IMR-90 (cell line): ENCODE results near the gene MPZL1. TPM values are rescaled to one million over a fixed set of nuclear protein-coding genes. Genes with fewer than 3 reads are reported as not detected.
"Not testable (repeated sequence)": the region's sequence is repeated elsewhere in the genome, so short reads cannot be mapped to it uniquely, and the experiment has no call there.

ENCODE experiments used
- ATAC-seq: fragments of 200-7000 bp; cut with Tn5 transposase; 2 replicates; pipeline ENCODE4 v1.9.1; 2020; ENCODE audit warnings: low read depth, mild to moderate bottlenecking, moderate library complexity
- BruUV-seq: library from RNA; stranded (reverse); fragments of 400-500 nt; replicated peaks from 2 replicates; lab custom pipeline; 2021; lab: Mats Ljungman, UMichigan
- CTCF ChIA-PET: fragments of 300-600 bp; formaldehyde crosslinking; extraction: SDS; loops from one replicate; lab custom pipeline; 2021; ENCODE audit warnings: antibody characterized with exemption; lab: Yijun Ruan, JAX
- POLR2A ChIA-PET: fragments of 300-600 bp; sonication (Branson Sonifier 250); formaldehyde crosslinking; loops from one replicate; lab custom pipeline; 2022; ENCODE audit warnings: antibody characterized with exemption; ENCODE audit not compliant: unreplicated experiment; lab: Charles Lee
- DNase-seq: peaks from one replicate; pipeline ENCODE4 v3.0.0; 2013
- H2AFZ ChIP-seq: replicated peaks from 2 replicates; pipeline ENCODE3; 2013; ENCODE audit warnings: low read length, mild to moderate bottlenecking; ENCODE audit not compliant: poor library complexity
- H2AK5ac ChIP-seq: 2 replicates; pipeline ENCODE4 v1.6.1; 2013; ENCODE audit warnings: low read depth, low read length, inconsistent platforms
- H2AK9ac ChIP-seq: replicated peaks from 2 replicates; pipeline ENCODE3; 2013; ENCODE audit warnings: mild to moderate bottlenecking, low read depth, low read length, moderate library complexity; ENCODE audit not compliant: poor library complexity
- H2BK120ac ChIP-seq: 2 replicates; pipeline ENCODE4 v1.6.1; 2013; ENCODE audit warnings: low read depth, low read length, inconsistent platforms
- H2BK15ac ChIP-seq: 3 replicates; pipeline ENCODE4 v1.6.1; 2013; ENCODE audit warnings: low read depth, low read length, inconsistent platforms
- H2BK20ac ChIP-seq: 2 replicates; pipeline ENCODE4 v1.6.1; 2013; ENCODE audit warnings: low read depth, mild to moderate bottlenecking, inconsistent platforms, low read length, moderate library complexity
- H2BK5ac ChIP-seq: 2 replicates; pipeline ENCODE4 v1.6.1; 2013; ENCODE audit warnings: mild to moderate bottlenecking, low read depth, low read length, inconsistent platforms; ENCODE audit not compliant: poor library complexity, severe bottlenecking
- H3K14ac ChIP-seq: replicated peaks from 2 replicates; pipeline ENCODE4 v1.6.1; 2013; ENCODE audit warnings: low read depth, low read length, inconsistent platforms
- H3K18ac ChIP-seq: 2 replicates; pipeline ENCODE4 v1.6.1; 2013; ENCODE audit warnings: low read depth, low read length, control low read depth
- H3K23ac ChIP-seq: 2 replicates; pipeline ENCODE4 v1.6.1; 2013; ENCODE audit warnings: low read depth, low read length, inconsistent platforms
- H3K27ac ChIP-seq: 2 replicates; pipeline ENCODE4 v1.5.1; 2013; ENCODE audit warnings: mild to moderate bottlenecking, control low read depth, low read length; ENCODE audit not compliant: insufficient read depth
- H3K27me3 ChIP-seq: 2 replicates; pipeline ENCODE4 v1.6.1; 2013; ENCODE audit warnings: low read length; ENCODE audit not compliant: control insufficient read depth, insufficient read depth
- H3K36me3 ChIP-seq: 2 replicates; pipeline ENCODE4 v1.6.1; 2013; ENCODE audit warnings: low read length, mixed read lengths; ENCODE audit not compliant: control insufficient read depth, insufficient read depth
- H3K4ac ChIP-seq: 2 replicates; pipeline ENCODE4 v1.6.1; 2013; ENCODE audit warnings: low read depth, low read length, inconsistent platforms
- H3K4me1 ChIP-seq: 2 replicates; pipeline ENCODE4 v1.6.1; 2013; ENCODE audit warnings: low read length, mixed read lengths; ENCODE audit not compliant: control insufficient read depth, insufficient read depth
- H3K4me2 ChIP-seq: 2 replicates; pipeline ENCODE4 v1.6.1; 2013; ENCODE audit warnings: low read depth, mild to moderate bottlenecking, control low read depth, low read length, moderate library complexity
- H3K4me3 ChIP-seq: 2 replicates; pipeline ENCODE4 v1.5.1; 2013; ENCODE audit warnings: low read depth, mild to moderate bottlenecking, control low read depth, low read length, moderate library complexity; ENCODE audit not compliant: insufficient read depth
- H3K56ac ChIP-seq: 2 replicates; pipeline ENCODE4 v1.6.1; 2013; ENCODE audit warnings: low read length, inconsistent platforms; ENCODE audit not compliant: insufficient read depth; ENCODE audit errors: extremely low read depth
- H3K79me1 ChIP-seq, 2 experiments: 2 replicates each; pipeline ENCODE4 v1.6.1; 2013; ENCODE audit warnings: low read length in 2 of 2, inconsistent platforms in 1 of 2, low read depth in 1 of 2
- H3K9ac ChIP-seq: 2 replicates; pipeline ENCODE4 v1.6.1; 2013; ENCODE audit warnings: low read depth, low read length, control low read depth
- H3K9me1 ChIP-seq: 2 replicates; pipeline ENCODE4 v1.6.1; 2013; ENCODE audit warnings: low read length, inconsistent platforms; ENCODE audit not compliant: insufficient read depth
- H3K9me3 ChIP-seq: 2 replicates; pipeline ENCODE4 v1.6.1; 2013; ENCODE audit warnings: low read length; ENCODE audit not compliant: control insufficient read depth, insufficient read depth
- H4K20me1 ChIP-seq: 2 replicates; pipeline ENCODE4 v1.6.1; 2013; ENCODE audit warnings: low read length, inconsistent platforms; ENCODE audit not compliant: insufficient read depth
- H4K5ac ChIP-seq: 2 replicates; pipeline ENCODE4 v1.6.1; 2013; ENCODE audit warnings: mild to moderate bottlenecking, low read depth, low read length, control low read depth
- H4K8ac ChIP-seq, 2 experiments: 2 replicates each; pipeline ENCODE4 v1.6.1; 2013; ENCODE audit warnings: low read depth in 2 of 2, low read length in 2 of 2, control low read depth in 1 of 2, inconsistent platforms in 1 of 2
- H4K91ac ChIP-seq: 2 replicates; pipeline ENCODE4 v1.6.1; 2013; ENCODE audit warnings: low read depth, low read length, inconsistent platforms; ENCODE audit not compliant: insufficient read depth
- FOS ChIP-seq: fragments of 150-350 bp; IDR thresholded peaks from 2 replicates; pipeline ENCODE4 v1.6.1; 2016; ENCODE audit warnings: low read depth, low read length
- MAFK ChIP-seq: IDR thresholded peaks from 2 replicates; pipeline ENCODE4 v1.6.1; 2012; ENCODE audit warnings: low read depth, low read length, improper control_type of control experiment
- WGBS, 2 experiments: methylation state at CpG; one replicate each; pipeline versions ENCODE4 v1.1.5 to v1.1.7; 2013; ENCODE audit warnings: missing lambda C conversion rate in 2 of 2; ENCODE audit not compliant: insufficient read length in 1 of 2; ENCODE audit errors: extremely low coverage in 2 of 2; 5-methylcytosine and 5-hydroxymethylcytosine counted together
- dilution Hi-C: fragments of 300-500 bp; cut with HindIII; formaldehyde crosslinking; loops from one replicate; pipeline ENCODE4 v1.14.3; 2018; ENCODE audit warnings: low sequenced_read_pairs; ENCODE audit not compliant: unreplicated experiment
- in situ Hi-C: fragments of 300-500 bp; cut with MboI; formaldehyde crosslinking; loops from 3 replicates; pipeline ENCODE4 v1.14.3; 2019; ENCODE audit warnings: low sequenced_read_pairs, inconsistent platforms, mixed read lengths
- intact Hi-C: fragments of 100-400 bp; cut with micrococcal nuclease; formaldehyde crosslinking; loops from 2 replicates; pipeline ENCODE4 v1.10.0; 2022
- polyA plus RNA-seq, 3 experiments: library from polyadenylated mRNA; depleted of rRNA; stranded (reverse); fragments of >200 nt; gene quantifications; 2 replicates each; pipeline ENCODE4 v1.2.3, GENCODE V29; 2012; ENCODE audit warnings: low replicate concordance in 1 of 3
- total RNA-seq: library from RNA; depleted of rRNA; stranded (reverse); fragments of >200 nt; gene quantifications from 2 replicates; pipeline ENCODE4 v1.2.3, GENCODE V29; 2012

Gene MPZL1
- total and polyA plus RNA-seq, 2 of the 4 experiments (the other 2 are of a cell fraction): 55.3 to 87.3 TPM

DNA sequence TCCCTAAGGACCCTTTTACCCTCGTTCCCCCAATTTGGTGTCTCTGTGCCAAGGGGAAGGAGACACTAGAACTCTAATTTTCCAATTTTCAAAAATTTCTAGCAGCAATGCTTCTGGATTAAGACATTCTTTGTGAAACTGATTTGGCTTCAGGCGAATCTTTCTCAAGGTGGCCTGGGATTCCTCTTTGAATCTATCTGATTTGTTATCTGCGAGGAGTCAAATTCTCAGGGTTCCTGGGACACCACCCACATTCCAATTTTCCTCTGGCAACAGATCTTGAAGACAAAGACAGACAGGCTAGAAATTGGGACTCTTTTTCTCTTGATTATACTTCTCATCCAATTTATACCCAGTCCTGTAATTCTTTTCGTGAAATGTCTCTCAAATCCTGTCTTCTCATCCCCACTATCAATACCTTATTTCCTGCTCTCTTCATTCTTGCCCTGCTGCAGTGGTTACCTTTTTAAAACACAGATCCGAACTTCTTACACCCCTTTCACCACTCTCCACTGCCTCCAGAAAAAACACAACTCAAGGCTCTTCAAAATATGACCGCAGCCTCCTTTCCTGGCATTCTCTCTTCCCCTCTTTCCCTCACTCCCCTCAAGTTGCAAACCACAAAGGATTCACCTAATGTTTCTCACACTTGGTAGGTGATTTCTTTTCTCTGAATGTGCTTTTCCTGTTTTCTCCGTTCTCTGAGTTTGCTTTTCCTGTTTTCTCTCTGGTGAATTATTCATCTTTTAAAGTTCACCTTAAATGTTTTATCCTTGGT, 2.7 kb upstream of the MPZL1 start (continued):
- TF ChIP-seq FOS (no peak), MAFK (no peak)

DNA sequence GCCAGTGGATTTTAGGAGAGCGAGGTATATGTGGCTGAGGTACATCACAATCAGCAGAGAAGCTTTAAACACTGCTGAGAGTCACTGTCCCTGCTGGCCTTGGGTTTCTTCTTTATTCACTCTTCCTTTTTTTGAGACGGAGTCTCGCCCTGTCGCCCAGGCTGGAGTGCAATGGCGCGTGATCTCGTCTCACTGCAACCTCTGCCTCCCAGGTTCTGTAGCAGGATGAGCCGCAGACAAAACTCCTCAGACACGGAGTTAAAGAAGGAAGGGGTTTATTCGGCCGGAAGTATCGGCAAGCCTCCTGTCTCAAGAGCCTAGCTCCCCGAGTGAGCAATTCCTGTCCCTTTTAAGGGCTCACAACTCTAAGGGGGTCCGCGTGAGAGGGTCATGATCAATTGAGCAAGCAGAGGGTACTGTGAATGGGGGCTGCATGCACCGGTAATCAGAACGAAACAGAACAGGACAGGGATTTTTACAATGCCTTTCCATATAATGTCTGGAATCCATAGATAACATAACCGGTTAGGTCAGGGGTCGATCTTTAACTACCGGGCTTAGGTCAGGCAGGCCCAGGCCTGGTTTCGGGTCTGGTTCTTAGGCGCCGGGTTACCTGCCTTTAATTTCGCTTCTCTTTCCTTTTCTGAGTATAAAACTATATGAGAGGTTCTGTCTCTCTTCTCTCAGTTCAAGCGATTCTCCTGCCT, 1.9 kb upstream of the MPZL1 start:
- ATAC-seq, H4K5ac ChIP-seq, H2AFZ ChIP-seq, H3K27ac ChIP-seq, H4K8ac ChIP-seq, CTCF ChIA-PET, H3K4ac ChIP-seq, H3K27me3 ChIP-seq, H2BK120ac ChIP-seq, H2BK15ac ChIP-seq, H3K18ac ChIP-seq, H2AK9ac ChIP-seq, dilution Hi-C loops, H3K9ac ChIP-seq, H3K14ac ChIP-seq, H3K9me3 ChIP-seq, H3K4me2 ChIP-seq, H3K4me1 ChIP-seq, H3K4me3 ChIP-seq, H3K36me3 ChIP-seq, DNase-seq, POLR2A ChIA-PET, BruUV-seq, H2AK5ac ChIP-seq, H3K23ac ChIP-seq, H2BK5ac ChIP-seq, H3K56ac ChIP-seq: not testable (repeated sequence)
- 92% methylated on average over 8 of the region's 25 CpGs; no CpG with 5 or more reads in 1 of the 2 experiments for WGBS, 2 experiments
- peak overlapping the region; percentile 3; the same call in 1 of the 2 replicates for H2BK20ac ChIP-seq
- H3K9me1 ChIP-seq: peaks cover 13% of the 10 kb centered on the region
- H4K20me1 ChIP-seq: peaks cover 25% of the 10 kb centered on the region
- in situ Hi-C loops (loop anchor here (5.0 to 10.0 kb wide), 2 partner anchors 77 to 365 kb away; no protein-coding TSS in a partner anchor), intact Hi-C loops (loop anchor here (2.0 to 5.0 kb wide), 4 partner anchors 37 to 507 kb away; partner anchors contain the start of genes SFT2D2 and TIPRL)
- H3K79me1 ChIP-seq: peaks cover 8 to 26% of the 10 kb centered on the region in 2 experiments; a peak in 2 of 4 replicates
- H4K91ac ChIP-seq: peak overlapping the region; percentile 12; the same call in 1 of the 2 replicates
